Activated CD8-positive, alpha-beta memory T cell treated with anti-CD3 and anti-CD28 coated beads, Interleukin-2, amount 10 ng/mL, durations not matched to agents 7 days and 5 days (primary cell): ENCODE data around the gene CHMP3. TPM values are rescaled to one million over a fixed set of nuclear protein-coding genes. Genes with fewer than 3 reads are reported as not detected.
A peak's percentile ranks its signal among the peaks of the same experiment; 100 is the strongest.

Experiments
- ATAC-seq: fragments of 150-1000 bp; cut with Tn5 transposase; one replicate; pipeline ENCODE4 v1.10.0; 2021; ENCODE audit warnings: moderate library complexity
- CTCF ChIA-PET: fragments of 350-600 bp; sonication (Branson Sonifier 250); formaldehyde crosslinking; loops from one replicate; lab custom pipeline; 2021; ENCODE audit warnings: antibody characterized with exemption; lab: Charles Lee
- DNase-seq: peaks from one replicate; pipeline ENCODE4 v3.0.0-alpha.2; 2020
- H3K27ac Mint-ChIP-seq: one replicate; pipeline ENCODE4 v1.8.0; 2021; ENCODE audit warnings: mild to moderate bottlenecking, mixed read lengths
- H3K27me3 Mint-ChIP-seq: one replicate; pipeline ENCODE4 v1.8.0; 2021; ENCODE audit warnings: mixed read lengths
- H3K36me3 Mint-ChIP-seq: one replicate; pipeline ENCODE4 v1.8.0; 2021; ENCODE audit warnings: mild to moderate bottlenecking, mixed read lengths
- H3K4me1 Mint-ChIP-seq: one replicate; pipeline ENCODE4 v1.8.0; 2021; ENCODE audit warnings: mixed read lengths
- H3K4me3 Mint-ChIP-seq: one replicate; pipeline ENCODE4 v1.8.0; 2021; ENCODE audit warnings: mild to moderate bottlenecking, moderate library complexity, mixed read lengths
- H3K9me3 Mint-ChIP-seq: one replicate; pipeline ENCODE4 v1.8.0; 2022; ENCODE audit warnings: low read depth, mixed read lengths
- total RNA-seq, 2 experiments: library from RNA; stranded (reverse); gene quantifications; one replicate each; pipeline ENCODE4 v1.2.3, GENCODE V29; 2021

CHMP3 gene
- total RNA-seq, 2 experiments from 2014 or later = 32.6 to 33.3 TPM

GRCh38 chr2:86468162-86469033, 94.8 kb downstream of the CHMP3 start:
- ATAC-seq (peak; percentile 42), DNase-seq (no peak)
- CTCF ChIA-PET = interaction anchor here (1.2 to 2.2 kb wide), 3 partner anchors 12 to 79 kb away, joined by 3 to 10 read pairs (median 8); partner anchors contain the start of gene KDM3A
- no peaks in the 10 kb centered on the region for H3K9me3 Mint-ChIP-seq
- peaks cover 72% of the 10 kb centered on the region for H3K36me3 Mint-ChIP-seq
- no peaks in the 10 kb centered on the region for H3K27me3 Mint-ChIP-seq
- H3K27ac Mint-ChIP-seq = peak overlapping the region; percentile 61
- H3K4me1 Mint-ChIP-seq = peaks cover 21% of the 10 kb centered on the region
- no peak overlapping the region for H3K4me3 Mint-ChIP-seq

DNA sequence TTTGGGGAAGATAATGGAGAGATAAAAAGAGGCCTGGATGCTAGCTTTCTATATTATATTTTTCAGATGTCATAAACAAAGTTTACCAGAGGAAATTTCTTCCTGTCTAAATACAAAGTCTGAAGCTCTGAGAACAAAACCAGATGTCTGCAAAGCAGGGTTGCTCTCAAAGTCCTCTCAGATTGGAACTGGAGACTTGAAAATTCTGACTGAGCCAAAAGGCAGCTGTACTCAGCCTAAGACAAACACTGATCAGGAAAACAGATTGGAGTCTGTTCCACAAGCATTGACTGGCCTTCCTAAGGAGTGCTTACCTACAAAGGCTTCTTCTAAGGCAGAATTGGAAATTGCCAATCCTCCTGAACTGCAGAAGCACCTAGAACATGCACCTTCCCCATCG, 96.9 kb downstream of the CHMP3 start:
- Mint-ChIP-seq H3K9me3 (no peaks in the 10 kb centered on the region), H3K4me1 (peaks cover 20% of the 10 kb centered on the region), H3K27ac (no peak overlapping the region), H3K4me3 (no peak overlapping the region), H3K27me3 (no peaks in the 10 kb centered on the region), H3K36me3 (peaks cover 76% of the 10 kb centered on the region)
- CTCF ChIA-PET = interaction anchor here (0.7 kb wide), 1 partner anchor 70 kb away, joined by 3 read pairs; no protein-coding TSS in a partner anchor
- ATAC-seq = no peak
- no peak for DNase-seq

- CTCF ChIA-PET = interaction anchor here (0.7 kb wide), 1 partner anchor 10 kb away, joined by 4 read pairs; no protein-coding TSS in a partner anchor
- ATAC-seq (no peak), DNase-seq (no peak)
Measured at GRCh38 chr2:86464652-86465051, 98.6 kb downstream of the CHMP3 start.

GRCh38 chr2:86461042-86461743, 102.0 kb downstream of the CHMP3 start:
- H3K27ac Mint-ChIP-seq = no peak overlapping the region
- no peak for DNase-seq

More at GRCh38 chr2:86464652-86465051, 98.6 kb downstream of the CHMP3 start:
- H3K27ac Mint-ChIP-seq = peak overlapping the region; percentile 3
- H3K36me3 Mint-ChIP-seq = peaks cover 81% of the 10 kb centered on the region
- no peak overlapping the region for H3K4me3 Mint-ChIP-seq
- peaks cover 20% of the 10 kb centered on the region for H3K4me1 Mint-ChIP-seq
- H3K27me3 Mint-ChIP-seq = no peaks in the 10 kb centered on the region
- no peaks in the 10 kb centered on the region for H3K9me3 Mint-ChIP-seq

DNA sequence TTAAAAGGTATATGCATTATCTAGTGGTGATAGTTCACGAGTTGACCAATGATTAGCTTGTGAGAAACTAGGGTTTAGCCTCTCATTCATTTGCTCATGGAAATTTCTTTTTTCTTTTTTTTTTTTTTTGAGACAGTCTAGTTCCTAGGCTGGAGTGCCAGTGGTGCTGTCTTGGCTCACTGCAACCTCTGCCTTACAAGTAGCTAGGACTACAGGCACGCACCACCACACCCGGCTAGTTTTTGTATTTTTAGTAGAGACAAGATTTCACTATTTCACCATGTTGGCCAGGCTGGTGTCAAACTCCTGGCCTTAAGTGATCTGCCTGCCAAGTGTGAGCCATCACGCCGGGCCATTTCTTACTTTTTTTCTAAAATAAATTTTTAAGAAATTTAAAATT, 108.1 kb downstream of the CHMP3 start:
- H3K4me1 Mint-ChIP-seq = no peaks in the 10 kb centered on the region
- no peak for ATAC-seq
- CTCF ChIA-PET = interaction anchor here (1.2 to 2.4 kb wide), 3 partner anchors 10 to 234 kb away, joined by 4 to 10 read pairs (median 4); no protein-coding TSS in a partner anchor

More at GRCh38 chr2:86461042-86461743, 102.0 kb downstream of the CHMP3 start:
- peaks cover 6% of the 10 kb centered on the region for H3K4me1 Mint-ChIP-seq
- H3K9me3 Mint-ChIP-seq = no peaks in the 10 kb centered on the region
- H3K36me3 Mint-ChIP-seq = peaks cover 79% of the 10 kb centered on the region
- no peaks in the 10 kb centered on the region for H3K27me3 Mint-ChIP-seq
- no peak for ATAC-seq
- H3K4me3 Mint-ChIP-seq = no peak overlapping the region
- CTCF ChIA-PET = no interaction called here

DNA sequence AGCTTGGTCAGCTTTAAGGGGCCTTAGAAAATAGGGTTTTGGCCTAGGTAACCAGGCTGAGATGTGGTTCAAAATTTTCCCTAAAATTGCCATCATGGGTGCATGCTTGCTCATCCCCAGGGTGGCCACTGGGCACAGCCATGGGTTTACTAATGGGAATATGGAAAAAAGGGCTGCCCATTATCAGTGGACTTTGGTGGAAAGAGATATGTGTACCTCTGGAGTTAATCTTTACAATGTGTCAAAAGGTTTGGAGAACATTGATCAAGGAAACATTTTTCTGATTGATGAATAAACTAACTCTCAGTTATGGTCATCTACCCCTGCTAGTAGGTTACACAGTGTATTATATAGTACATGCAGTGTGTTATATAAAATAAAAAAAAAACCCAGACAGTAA, 109.0 kb downstream of the CHMP3 start:
- H3K4me1 Mint-ChIP-seq = peaks cover 5% of the 10 kb centered on the region
- peaks cover 81% of the 10 kb centered on the region for H3K36me3 Mint-ChIP-seq
- no peaks in the 10 kb centered on the region for H3K9me3 Mint-ChIP-seq
- ATAC-seq (no peak), DNase-seq (no peak)
- CTCF ChIA-PET = interaction anchor here (1.2 kb wide), 1 partner anchor 11 kb away, joined by 4 read pairs; no protein-coding TSS in a partner anchor
- H3K4me3 Mint-ChIP-seq = no peak overlapping the region
- H3K27me3 Mint-ChIP-seq = no peaks in the 10 kb centered on the region
- H3K27ac Mint-ChIP-seq = no peak overlapping the region

More for the DNA sequence above, 108.1 kb downstream of the CHMP3 start:
- Mint-ChIP-seq H3K27ac (no peak overlapping the region), H3K9me3 (no peaks in the 10 kb centered on the region), H3K27me3 (no peaks in the 10 kb centered on the region), H3K4me3 (no peak overlapping the region), H3K36me3 (peaks cover 81% of the 10 kb centered on the region)
- no peak for DNase-seq

- Mint-ChIP-seq H3K4me3 (no peak overlapping the region), H3K9me3 (no peaks in the 10 kb centered on the region), H3K4me1 (peaks cover 5% of the 10 kb centered on the region), H3K27ac (no peak overlapping the region), H3K27me3 (no peaks in the 10 kb centered on the region), H3K36me3 (peaks cover 83% of the 10 kb centered on the region)
- ATAC-seq = no peak
- CTCF ChIA-PET = interaction anchor here (1.2 kb wide), 1 partner anchor 11 kb away, joined by 4 read pairs; no protein-coding TSS in a partner anchor
- no peak for DNase-seq
Measured at GRCh38 chr2:86453836-86454235, 109.4 kb downstream of the CHMP3 start.

Other genes with a start within 250 kb of the CHMP3 start
- gene REEP1, start 225.8 kb downstream of the CHMP3 start, total RNA-seq = under 1 TPM in 1 of 2 experiments, not detected in 1; 0.16 TPM
- gene KDM3A, start 122.1 kb downstream of the CHMP3 start, total RNA-seq = 10 to 100 TPM; 49.6 to 56.7 TPM
- gene RNF103, start 60.4 kb upstream of the CHMP3 start, total RNA-seq = 10 to 100 TPM; 12.9 to 13.1 TPM
- gene RMND5A, start 156.8 kb upstream of the CHMP3 start, total RNA-seq = 10 to 100 TPM; 37.0 to 43.2 TPM
- 100 to 1,000 TPM; 686 to 756 TPM for gene CD8A, start 227.5 kb upstream of the CHMP3 start, total RNA-seq